ENCODE measurements around the gene AAGAB.

- TF ChIP-seq ZNF792 (tag by site-specific recombination; IDR thresholded peaks at IDR 0.05) (no peak), ZNF324 (tag by site-specific recombination; IDR thresholded peaks at IDR 0.05) (no peak)
Measured at GRCh38 chr15:67249830-67250229, 4.6 kb downstream of the AAGAB start.
